GM21381 (cell line): Measurements from ENCODE around the gene RGL1.
"Not testable (repeated sequence)": the region's sequence is repeated elsewhere in the genome, so short reads cannot be mapped to it uniquely, and the experiment has no call there.

Source experiments
- ATAC-seq: cut with Tn5 transposase; IDR thresholded peaks from one replicate; pipeline ENCODE4 v1.9.1; 2021; ENCODE audit warnings: mild to moderate bottlenecking, moderate library complexity; ENCODE audit not compliant: unreplicated experiment

The RGL1 gene

GRCh38 chr1:183804916-183805841 is at the start of gene RGL1:
RGL1 (plus strand) TSS chr1:183805120; CDS start chr1:183805298, 178 bp downstream.
- ATAC-seq: peak; percentile 65

GRCh38 chr1:183756326-183756725 is 48.6 kb upstream of the RGL1 start:
- no peak for ATAC-seq

- no peak for ATAC-seq
These were observed 47.9 kb upstream of the RGL1 start for GRCh38 chr1:183757061-183757460.

- no peak for ATAC-seq
These were observed 46.0 kb upstream of the RGL1 start for GRCh38 chr1:183758913-183759312.

GRCh38 chr1:183760661-183761060 is 44.3 kb upstream of the RGL1 start:
- no peak for ATAC-seq

GRCh38 chr1:183761871-183762270 is 43.0 kb upstream of the RGL1 start:
- no peak for ATAC-seq

- ATAC-seq: not testable (repeated sequence)
These were observed 42.1 kb upstream of the RGL1 start for GRCh38 chr1:183762856-183763255.

- no peak for ATAC-seq
These were observed 39.9 kb upstream of the RGL1 start for GRCh38 chr1:183764981-183765380.

GRCh38 chr1:183769956-183770815 is 34.7 kb upstream of the RGL1 start:
- no peak for ATAC-seq

GRCh38 chr1:183770816-183771128 is 34.1 kb upstream of the RGL1 start:
- no peak for ATAC-seq

- ATAC-seq: no peak
These were observed 31.2 kb upstream of the RGL1 start for GRCh38 chr1:183773482-183774274.

- no peak for ATAC-seq
These were observed 30.0 kb upstream of the RGL1 start for GRCh38 chr1:183774938-183775337.

- ATAC-seq: no peak
These were observed 28.2 kb upstream of the RGL1 start for GRCh38 chr1:183776731-183777130.

- ATAC-seq: no peak
These were observed 27.6 kb upstream of the RGL1 start for GRCh38 chr1:183777328-183777727.

- ATAC-seq: no peak
These were observed 26.9 kb upstream of the RGL1 start for GRCh38 chr1:183778045-183778444.

- ATAC-seq: no peak
These were observed 26.1 kb upstream of the RGL1 start for GRCh38 chr1:183778568-183779433.

- ATAC-seq: no peak
These were observed 24.8 kb upstream of the RGL1 start for GRCh38 chr1:183780159-183780558.

GRCh38 chr1:183780757-183781156 is 24.2 kb upstream of the RGL1 start:
- ATAC-seq: no peak

- no peak for ATAC-seq
These were observed 21.6 kb upstream of the RGL1 start for GRCh38 chr1:183783342-183783741.
